WTC11 (cell line): ENCODE data around the gene FBXO31. TPM values are rescaled to one million over a fixed set of nuclear protein-coding genes. Genes with fewer than 3 reads are reported as not detected.
A peak's percentile ranks its signal among the peaks of the same experiment; 100 is the strongest.

Experiments used
- ATAC-seq: fragments of 200-7000 bp; cut with Tn5 transposase; 2 replicates; pipeline ENCODE4 v1.10.0; 2021; ENCODE audit warnings: mild to moderate bottlenecking, moderate library complexity
- CTCF ChIA-PET: fragments of 300-600 bp; sonication (Branson Sonifier 250); formaldehyde crosslinking; loops from one replicate; lab custom pipeline; 2021; ENCODE audit warnings: antibody characterized with exemption; lab: Charles Lee
- POLR2A ChIA-PET: fragments of 350-600 bp; sonication (Branson Sonifier 250); formaldehyde crosslinking; loops from one replicate; lab custom pipeline; 2021; ENCODE audit warnings: antibody characterized with exemption; lab: Charles Lee
- DNase-seq: peaks from one replicate; pipeline ENCODE4 v3.0.0; 2021; ENCODE audit warnings: low spot score
- H3K27ac Mint-ChIP-seq: 2 replicates; pipeline ENCODE4 v1.8.0; 2021; ENCODE audit warnings: mixed read lengths
- H3K27me3 Mint-ChIP-seq: 2 replicates; pipeline ENCODE4 v1.8.0; 2021; ENCODE audit warnings: low read depth, mild to moderate bottlenecking, moderate library complexity, mixed read lengths
- H3K36me3 Mint-ChIP-seq: 2 replicates; pipeline ENCODE4 v1.8.0; 2021; ENCODE audit warnings: mixed read lengths
- H3K4me1 Mint-ChIP-seq: 2 replicates; pipeline ENCODE4 v1.8.0; 2022; ENCODE audit warnings: mixed read lengths
- H3K4me3 Mint-ChIP-seq: 2 replicates; pipeline ENCODE4 v1.8.0; 2021; ENCODE audit warnings: mild to moderate bottlenecking, moderate library complexity, mixed read lengths
- H3K9me3 Mint-ChIP-seq: 2 replicates; pipeline ENCODE4 v1.8.0; 2021; ENCODE audit warnings: mixed read lengths
- ARID4B ChIP-seq: sonication (generic); formaldehyde crosslinking; IDR thresholded peaks from 2 replicates; pipeline ENCODE4 v1.8.0; 2023; ENCODE audit warnings: missing genetic modification reagents, mild to moderate bottlenecking, borderline replicate concordance
- ATF2 ChIP-seq: sonication (generic); formaldehyde crosslinking; IDR thresholded peaks from 2 replicates; pipeline ENCODE4 v1.8.1; 2022; ENCODE audit warnings: low read depth, missing genetic modification reagents, borderline replicate concordance
- E2F1 ChIP-seq: sonication (generic); formaldehyde crosslinking; IDR thresholded peaks from 2 replicates; pipeline ENCODE4 v1.8.0; 2022; ENCODE audit warnings: mild to moderate bottlenecking, missing genetic modification reagents
- GTF2I ChIP-seq: fragments of 250-450 bp; sonication (Bioruptor Pico); conservative IDR thresholded peaks from 2 replicates; pipeline ENCODE4 v1.4.0; 2021; ENCODE audit warnings: mild to moderate bottlenecking
- HMGXB4 ChIP-seq: sonication (generic); formaldehyde crosslinking; IDR thresholded peaks from 2 replicates; pipeline ENCODE4 v1.8.1; 2023; ENCODE audit warnings: mild to moderate bottlenecking, moderate library complexity, missing genetic modification reagents
- MXD4 ChIP-seq: fragments of 250-450 bp; sonication (Bioruptor Pico); IDR thresholded peaks from 2 replicates; pipeline ENCODE4 v1.8.0; 2021; ENCODE audit warnings: mild to moderate bottlenecking, moderate library complexity, borderline replicate concordance
- NFE2L1 ChIP-seq: sonication (generic); formaldehyde crosslinking; IDR thresholded peaks from 2 replicates; pipeline ENCODE4 v1.8.1; 2023; ENCODE audit warnings: missing genetic modification reagents
- STAT6 ChIP-seq: sonication (generic); formaldehyde crosslinking; conservative IDR thresholded peaks from 2 replicates; pipeline ENCODE4 v1.8.1; 2023; ENCODE audit warnings: mild to moderate bottlenecking, low read depth, missing genetic modification reagents, moderate library complexity
- ZNF532 ChIP-seq: fragments of 250-450 bp; sonication (Bioruptor Pico); IDR thresholded peaks from 2 replicates; pipeline ENCODE4 v1.9.0; 2021; ENCODE audit warnings: mild to moderate bottlenecking, borderline replicate concordance
- total RNA-seq: library from RNA; stranded (reverse); gene quantifications from 3 replicates; pipeline ENCODE4 v1.2.3, GENCODE V29; 2021

Gene FBXO31
- total RNA-seq, 1 experiment from 2014 or later = 22.6 TPM

GRCh38 chr16:87432330-87432915 lies 48.8 kb upstream of the FBXO31 start (continued):
- no peak for TF ChIP-seq STAT6 (CRISPR knock-in tag)

GRCh38 chr16:87431926-87432325 lies 48.4 kb upstream of the FBXO31 start:
- Mint-ChIP-seq H3K36me3 (peaks cover 10% of the 10 kb centered on the region), H3K9me3 (no peaks in the 10 kb centered on the region), H3K4me3 (no peak overlapping the region)
- CTCF ChIA-PET = interaction anchor here (1.1 kb wide), 2 partner anchors 205 kb away, joined by 3 read pairs; no protein-coding TSS in a partner anchor
- TF ChIP-seq GTF2I (CRISPR knock-in tag) (no peak), ATF2 (CRISPR knock-in tag) (no peak), ZNF532 (CRISPR knock-in tag) (no peak), E2F1 (CRISPR knock-in tag) (no peak), HMGXB4 (CRISPR knock-in tag) (no peak), ARID4B (CRISPR knock-in tag) (no peak), MXD4 (no peak), NFE2L1 (CRISPR knock-in tag) (no peak)
- TF ChIP-seq, all 79 proteins: peak for 0
- Mint-ChIP-seq H3K4me1 (peaks cover 12% of the 10 kb centered on the region), H3K27me3 (no peaks in the 10 kb centered on the region), H3K27ac (peak overlapping the region; percentile 45; the same call in 1 of the 2 replicates)
- ATAC-seq (no peak), DNase-seq (no peak)
- POLR2A ChIA-PET = no interaction called here
